K562 (cell line): Measurements from ENCODE around the gene INVS.

Experiments
- ATF3 ChIP-seq, 2 experiments: fragments of 450-650 bp in 1 of 2; sonication (generic) in 1 of 2; formaldehyde crosslinking in 1 of 2; IDR thresholded peaks in 1 of 2; conservative IDR thresholded peaks in 1 of 2; 2 replicates each; pipeline versions ENCODE4 v1.6.1 to v1.8.1; 2016 to 2023; ENCODE audit warnings: mild to moderate bottlenecking in 2 of 2, moderate library complexity in 2 of 2, inconsistent platforms in 1 of 2, missing genetic modification reagents in 1 of 2
- CREM ChIP-seq: IDR thresholded peaks from 2 replicates; pipeline ENCODE4 v1.6.1; 2014; ENCODE audit warnings: antibody characterized with exemption, low read depth
- CTCF ChIP-seq, 3 experiments: IDR thresholded peaks in 2 of 3; conservative IDR thresholded peaks in 1 of 3; 2 replicates each; pipeline ENCODE4 v1.5.1; 2011 to 2012; ENCODE audit warnings: low read length in 3 of 3, mild to moderate bottlenecking in 3 of 3, control low read depth in 2 of 3, improper control_type of control experiment in 1 of 3, inconsistent platforms in 1 of 3, low read depth in 1 of 3, mixed read lengths in 1 of 3, moderate library complexity in 1 of 3; ENCODE audit not compliant: insufficient read depth in 2 of 3
- EHMT2 ChIP-seq: fragments of 450-650 bp; IDR thresholded peaks from 2 replicates; pipeline ENCODE4 v1.6.1; 2018; ENCODE audit warnings: antibody characterized with exemption
- ERF ChIP-seq: fragments of 450-650 bp; formaldehyde crosslinking; IDR thresholded peaks from 2 replicates; pipeline ENCODE4 v1.4.0; 2020; ENCODE audit warnings: mild to moderate bottlenecking, mixed read lengths
- JUND ChIP-seq, 2 experiments: IDR thresholded peaks; 2 replicates in 1 of 2; 3 replicates in 1 of 2; pipeline ENCODE4 v1.6.1; 2011; ENCODE audit warnings: borderline replicate concordance in 2 of 2, low read depth in 2 of 2, low read length in 2 of 2, improper control_type of control experiment in 1 of 2, missing biosample characterization in 1 of 2, missing genetic modification characterization in 1 of 2, missing genetic modification reagents in 1 of 2
- MYNN ChIP-seq, 2 experiments: sonication (generic); formaldehyde crosslinking in 1 of 2; IDR thresholded peaks; 2 replicates each; pipeline versions ENCODE4 v1.5.0 to v1.6.1; 2016 to 2020; ENCODE audit warnings: antibody characterized with exemption in 1 of 2, missing genetic modification reagents in 1 of 2
- NELFE ChIP-seq: IDR thresholded peaks from 2 replicates; pipeline ENCODE4 v1.6.1; 2011; ENCODE audit warnings: mild to moderate bottlenecking; ENCODE audit not compliant: insufficient read depth, insufficient read length
- PREB ChIP-seq: sonication (generic); formaldehyde crosslinking; IDR thresholded peaks from 2 replicates; pipeline ENCODE4 v1.8.1; 2023; ENCODE audit warnings: mild to moderate bottlenecking, missing genetic modification reagents
- SMARCE1 ChIP-seq: fragments of 450-650 bp; IDR thresholded peaks from 2 replicates; pipeline ENCODE4 v1.7.1; 2016; ENCODE audit warnings: mild to moderate bottlenecking

- TF ChIP-seq EHMT2: no peak
- TF ChIP-seq PREB (CRISPR knock-in tag): no peak
- TF ChIP-seq ERF (CRISPR knock-in tag): no peak
- no peak for TF ChIP-seq CREM
- no peak for TF ChIP-seq CTCF (IDR thresholded peaks at IDR 0.05 in 2 of 3, conservative IDR thresholded peaks at IDR 0.05 in 1 of 3; ENCODE audit: insufficient read depth in 2 of 3, low read depth in 1 of 3, low read length in 3 of 3)
- no peak for TF ChIP-seq ATF3 (IDR thresholded peaks at IDR 0.05)
- TF ChIP-seq ATF3 (CRISPR knock-in tag; conservative IDR thresholded peaks at IDR 0.05): no peak
- no peak for TF ChIP-seq JUND (IDR thresholded peaks at IDR 0.05; ENCODE audit: borderline replicate concordance, low read depth, low read length)
- TF ChIP-seq JUND (tag; IDR thresholded peaks at IDR 0.05; ENCODE audit: borderline replicate concordance, low read depth, low read length): no peak
- TF ChIP-seq NELFE: no peak
- no peak for TF ChIP-seq SMARCE1
- TF ChIP-seq MYNN (IDR thresholded peaks at IDR 0.05): no peak
- no peak for TF ChIP-seq MYNN (CRISPR knock-in tag; IDR thresholded peaks at IDR 0.05)
Observed at GRCh38 chr9:100269656-100270055, 170.6 kb downstream of the INVS start.
